K562 (cell line): ENCODE data around the gene SAV1. TPM values are rescaled to one million over a fixed set of nuclear protein-coding genes. Genes with fewer than 3 reads are reported as not detected.

Source experiments
- ATAC-seq: fragments of 200-7000 bp; cut with Tn5 transposase; 3 replicates; pipeline ENCODE4 v1.9.1; 2020; ENCODE audit warnings: moderate library complexity
- BruUV-seq: library from RNA; stranded (reverse); fragments of 400-500 nt; replicated peaks from 2 replicates; lab custom pipeline; 2021; lab: Mats Ljungman, UMichigan
- CTCF ChIA-PET: fragments of 300-600 bp; formaldehyde crosslinking; extraction: SDS; loops from one replicate; lab custom pipeline; 2021; ENCODE audit warnings: low intra/inter-chr PET ratio; lab: Yijun Ruan, JAX
- POLR2A ChIA-PET: fragments of 300-600, 350-650 bp; sonication (Branson Sonifier 250); formaldehyde crosslinking; extraction: SDS; loops from one replicate; lab custom pipeline; 2021; ENCODE audit warnings: antibody characterized with exemption, inconsistent platforms; lab: Yijun Ruan, JAX
- DNase-seq, 4 experiments: peaks; one replicate each; pipeline versions ENCODE4 v3.0.0 to v3.0.0-alpha.2; 2011 to 2018; ENCODE audit warnings: low spot score in 3 of 4, mixed read lengths in 3 of 4; ENCODE audit errors: extremely low read depth in 1 of 4
- FAIRE-seq: peaks from 2 replicates; lab custom pipeline; 2011; peaks lifted over from hg19 to GRCh38; lab: Jason Lieb, UNC
- H2AFZ ChIP-seq: 2 replicates; pipeline ENCODE4 v1.6.0; 2011; ENCODE audit warnings: low read depth, low read length, control low read depth, inconsistent platforms
- H3K27ac ChIP-seq: fragments of 200-600 bp; 3 replicates; pipeline ENCODE4 v1.8.0; 2011; ENCODE audit warnings: low read depth, mild to moderate bottlenecking, control low read depth, inconsistent platforms, low read length, moderate library complexity, mixed read lengths; ENCODE audit errors: extremely low read depth
- H3K27me3 ChIP-seq, 2 experiments: fragments of 300-600 bp in 1 of 2; 2 replicates in 1 of 2; 3 replicates in 1 of 2; pipeline versions ENCODE4 v1.6.0 to v1.8.0; 2011; ENCODE audit warnings: inconsistent platforms in 2 of 2, low read length in 2 of 2, mild to moderate bottlenecking in 1 of 2, mixed read lengths in 1 of 2, moderate library complexity in 1 of 2; ENCODE audit not compliant: control insufficient read depth in 2 of 2, insufficient read depth in 2 of 2
- H3K36me3 ChIP-seq: fragments of 300-600 bp; 3 replicates; pipeline ENCODE4 v1.8.0; 2011; ENCODE audit warnings: mild to moderate bottlenecking, low read length, inconsistent platforms; ENCODE audit not compliant: control insufficient read depth, insufficient read depth
- H3K4me1 ChIP-seq, 2 experiments: fragments of 200-600 bp in 1 of 2; replicated peaks in 1 of 2; 2 replicates in 1 of 2; 3 replicates in 1 of 2; pipeline versions ENCODE4 v1.5.1 to v1.8.0; 2011; ENCODE audit warnings: inconsistent platforms in 2 of 2, low read length in 2 of 2, mild to moderate bottlenecking in 1 of 2, mixed read lengths in 1 of 2, moderate library complexity in 1 of 2; ENCODE audit not compliant: control insufficient read depth in 2 of 2, insufficient read depth in 2 of 2
- H3K4me2 ChIP-seq: 2 replicates; pipeline ENCODE4 v1.6.1; 2011; ENCODE audit warnings: low read length, control low read depth, inconsistent platforms, mixed read lengths; ENCODE audit not compliant: insufficient read depth
- H3K4me3 ChIP-seq: fragments of 200-600 bp; sonication (generic), shearing (Covaris generic); 2 replicates; pipeline ENCODE4 v1.5.1; 2016; ENCODE audit warnings: control low read depth, inconsistent platforms
- H3K79me2 ChIP-seq: fragments of 200-600 bp; 3 replicates; pipeline ENCODE4 v1.8.0; 2011; ENCODE audit warnings: low read length, inconsistent platforms; ENCODE audit not compliant: control insufficient read depth, insufficient read depth
- H3K9ac ChIP-seq, 2 experiments: 2 replicates each; pipeline versions ENCODE4 v1.6.0 to v1.6.1; 2011; ENCODE audit warnings: low read depth in 2 of 2, low read length in 2 of 2, control low read depth in 1 of 2, inconsistent platforms in 1 of 2, mild to moderate bottlenecking in 1 of 2, mixed read lengths in 1 of 2; ENCODE audit not compliant: insufficient read depth in 1 of 2
- H3K9me1 ChIP-seq: one replicate; pipeline ENCODE4 v1.6.0; 2011; ENCODE audit warnings: inconsistent platforms, mild to moderate bottlenecking, low read length, moderate library complexity; ENCODE audit not compliant: control insufficient read depth, insufficient read depth
- H3K9me3 ChIP-seq: replicated peaks from 2 replicates; pipeline ENCODE4 v1.5.1; 2011; ENCODE audit warnings: low read depth, low read length, inconsistent platforms; ENCODE audit not compliant: control insufficient read depth, insufficient read depth
- H4K20me1 ChIP-seq: replicated peaks from 2 replicates; pipeline ENCODE4 v1.6.1; 2011; ENCODE audit warnings: low read length, inconsistent platforms, mixed read lengths; ENCODE audit not compliant: control insufficient read depth, insufficient read depth
- CREM ChIP-seq: IDR thresholded peaks from 2 replicates; pipeline ENCODE4 v1.6.1; 2014; ENCODE audit warnings: antibody characterized with exemption, low read depth
- DDX20 ChIP-seq: fragments of 450-650 bp; IDR thresholded peaks from 2 replicates; pipeline ENCODE4 v1.6.1; 2016; ENCODE audit warnings: missing genetic modification characterization, low read depth, mild to moderate bottlenecking, missing compliant biosample characterization, moderate library complexity
- FUS ChIP-seq: fragments of 200-400 bp; formaldehyde crosslinking; optimal IDR thresholded peaks from 2 replicates; pipeline ENCODE3; 2017; ENCODE audit warnings: low read depth, low read length
- HNRNPL ChIP-seq: fragments of 200-400 bp; formaldehyde crosslinking; IDR thresholded peaks from 2 replicates; pipeline ENCODE4 v1.6.1; 2017; ENCODE audit warnings: low read depth, mild to moderate bottlenecking, low read length
- MBD1 ChIP-seq: fragments of 250-450 bp; sonication (Bioruptor Pico); IDR thresholded peaks from 2 replicates; pipeline ENCODE4 v1.8.0; 2022; ENCODE audit warnings: inconsistent platforms
- NFYB ChIP-seq: IDR thresholded peaks from 2 replicates; pipeline ENCODE4 v1.6.1; 2011; ENCODE audit warnings: mild to moderate bottlenecking, moderate library complexity; ENCODE audit not compliant: insufficient read length; ENCODE audit errors: extremely low read depth
- POLR2H ChIP-seq: IDR thresholded peaks from 2 replicates; pipeline ENCODE4 v1.6.1; 2016; ENCODE audit warnings: missing genetic modification characterization, low read depth, mild to moderate bottlenecking, control low read depth, missing compliant biosample characterization, moderate library complexity
- RBM34 ChIP-seq: fragments of 200-400 bp; formaldehyde crosslinking; IDR thresholded peaks from 2 replicates; pipeline ENCODE4 v1.6.1; 2018; ENCODE audit warnings: low read length, borderline replicate concordance; ENCODE audit not compliant: insufficient read depth
- U2AF1 ChIP-seq: fragments of 200-400 bp; formaldehyde crosslinking; optimal IDR thresholded peaks from 2 replicates; pipeline ENCODE3; 2017; ENCODE audit warnings: mild to moderate bottlenecking, low read depth, low read length, moderate library complexity
- YBX1 ChIP-seq: fragments of 450-650 bp; IDR thresholded peaks from 2 replicates; pipeline ENCODE4 v1.7.1; 2016; ENCODE audit warnings: mild to moderate bottlenecking
- ZC3H8 ChIP-seq: fragments of 450-650 bp; IDR thresholded peaks from 2 replicates; pipeline ENCODE4 v1.6.1; 2017
- ZNF239 ChIP-seq: fragments of 250-450 bp; sonication (Bioruptor Pico); IDR thresholded peaks from 2 replicates; pipeline ENCODE4 v1.4.0; 2020; ENCODE audit warnings: mild to moderate bottlenecking
- ZNF384 ChIP-seq: IDR thresholded peaks from 2 replicates; pipeline ENCODE4 v1.6.1; 2012; ENCODE audit warnings: low read depth, low read length, improper control_type of control experiment
- ZNF778 ChIP-seq: fragments of 450-650 bp; formaldehyde crosslinking; IDR thresholded peaks from 2 replicates; pipeline ENCODE4 v1.4.0; 2020; ENCODE audit warnings: mild to moderate bottlenecking, moderate library complexity
- ZNF780A ChIP-seq: fragments of 250-450 bp; sonication (Bioruptor Pico); IDR thresholded peaks from 2 replicates; pipeline ENCODE4 v1.5.0; 2021; ENCODE audit warnings: mild to moderate bottlenecking
- WGBS: fragments of 100-300 bp; shearing (Covaris generic); methylation state at CpG from one replicate; pipeline ENCODE4 v1.1.6; 2016; ENCODE audit warnings: low coverage, mixed read lengths; ENCODE audit not compliant: insufficient coverage; ENCODE audit errors: missing lambda C conversion rate; 5-methylcytosine and 5-hydroxymethylcytosine counted together
- in situ Hi-C: fragments of 300-500 bp; cut with MboI; formaldehyde crosslinking; loops from 4 replicates; pipeline ENCODE4 v1.15.0; 2018; ENCODE audit warnings: inconsistent platforms, mixed read lengths
- intact Hi-C: fragments of 100-400 bp; cut with micrococcal nuclease; formaldehyde crosslinking; loops from 2 replicates; pipeline ENCODE4 v1.14.2; 2022
- polyA plus RNA-seq, 8 experiments: library from polyadenylated mRNA; depleted of rRNA in 4 of 8; stranded (reverse) in 5 of 8; unstranded in 3 of 8; fragments of >200 nt; fragmentation: Nextera tagmentation in 2 of 8; fragmentation: Illumina TruSeq in 1 of 8; extraction: Ambion mirVana in 2 of 8; extraction: Trizol in 1 of 8; gene quantifications; 2 replicates each; pipeline versions ENCODE4 v1.2.1 to v1.2.3, GENCODE V29; 2011 to 2014; ENCODE audit warnings: inconsistent platforms in 1 of 8, missing spikeins in 1 of 8
- total RNA-seq, 7 experiments: library from RNA; depleted of rRNA in 6 of 7; stranded (reverse); fragments of >200 nt in 6 of 7; fragmentation: Illumina TruSeq in 2 of 7; extraction: Trizol in 2 of 7; gene quantifications; 2 replicates each; pipeline versions ENCODE4 v1.2.1 to v1.2.3, GENCODE V29; 2011 to 2021; ENCODE audit warnings: low replicate concordance in 1 of 7
- TF ChIP-seq, protein P1 (sequence below): fragments of 250-450 bp; sonication (Bioruptor Pico); IDR thresholded peaks from 2 replicates; pipeline ENCODE4 v1.9.0; 2021; ENCODE audit warnings: mild to moderate bottlenecking, inconsistent platforms
- TF ChIP-seq, protein P2 (sequence below): sonication (generic); formaldehyde crosslinking; IDR thresholded peaks from 2 replicates; pipeline ENCODE4 v1.8.0; 2022; ENCODE audit warnings: mild to moderate bottlenecking, low read depth, missing genetic modification reagents
- TF ChIP-seq, protein P3 (sequence below): fragments of 450-650 bp; IDR thresholded peaks from 2 replicates; pipeline ENCODE4 v1.6.1; 2016

Gene SAV1
- total and polyA plus RNA-seq, 9 of the 15 experiments (the other 6 are each of a cell fraction or from before 2014, with no cell fraction given) = 6.5 to 18.1 (median 16.1) TPM

DNA sequence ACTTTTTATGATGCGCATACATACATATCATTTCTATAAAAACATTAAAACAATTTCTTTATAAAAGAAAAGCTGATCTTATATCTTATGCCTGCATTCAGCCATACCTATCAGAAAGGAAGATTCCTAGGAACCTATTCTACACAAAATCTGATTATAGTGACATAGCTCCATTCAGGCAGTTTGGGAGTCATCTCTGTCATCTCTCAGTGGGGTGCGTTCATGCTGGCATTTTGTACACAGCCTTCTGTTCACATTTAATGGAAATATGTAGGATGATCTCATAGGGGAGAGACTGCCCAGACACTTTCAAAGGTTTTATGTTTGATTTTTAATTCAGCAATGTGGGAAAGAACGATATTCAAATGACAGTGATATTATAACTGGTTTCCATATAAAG is 55.3 kb downstream of the SAV1 start:
- no peak for ATAC-seq
- H3K9ac ChIP-seq = no peak overlapping the region
- ChIA-PET POLR2A (no interaction called here), CTCF (no interaction called here)
- WGBS = 14% methylated on average over 3 of the region's 3 CpGs
- H2AFZ ChIP-seq = no peak overlapping the region
- no peak for FAIRE-seq
- H3K9me1 ChIP-seq = no peaks in the 10 kb centered on the region
- no peaks in the 10 kb centered on the region for H3K4me1 ChIP-seq
- H3K4me3 ChIP-seq = no peak overlapping the region
- no peak overlapping the region for H3K27ac ChIP-seq
- no TSS peak for BruUV-seq
- no peak overlapping the region for H3K4me2 ChIP-seq
- H3K27me3 ChIP-seq = peaks cover 0 to 3% of the 10 kb centered on the region in 2 experiments; a peak in 3 of 5 replicates
- H3K9me3 ChIP-seq = no peaks in the 10 kb centered on the region
- no peaks in the 10 kb centered on the region for H3K79me2 ChIP-seq
- in situ Hi-C loops (no loop called here), intact Hi-C loops (no loop called here)
- H4K20me1 ChIP-seq = no peaks in the 10 kb centered on the region
- DNase-seq = no peak
- no peak for TF ChIP-seq POLR2H
- no peak for TF ChIP-seq DDX20 (tag)
- TF ChIP-seq ZNF384 = no peak
- no peak for TF ChIP-seq FUS
- TF ChIP-seq ZC3H8 = no peak
- no peak for TF ChIP-seq U2AF1
- TF ChIP-seq MBD1 = no peak
- TF ChIP-seq ZNF239 (CRISPR knock-in tag) = no peak
- no peak for TF ChIP-seq HNRNPL
- TF ChIP-seq, protein P1, sequence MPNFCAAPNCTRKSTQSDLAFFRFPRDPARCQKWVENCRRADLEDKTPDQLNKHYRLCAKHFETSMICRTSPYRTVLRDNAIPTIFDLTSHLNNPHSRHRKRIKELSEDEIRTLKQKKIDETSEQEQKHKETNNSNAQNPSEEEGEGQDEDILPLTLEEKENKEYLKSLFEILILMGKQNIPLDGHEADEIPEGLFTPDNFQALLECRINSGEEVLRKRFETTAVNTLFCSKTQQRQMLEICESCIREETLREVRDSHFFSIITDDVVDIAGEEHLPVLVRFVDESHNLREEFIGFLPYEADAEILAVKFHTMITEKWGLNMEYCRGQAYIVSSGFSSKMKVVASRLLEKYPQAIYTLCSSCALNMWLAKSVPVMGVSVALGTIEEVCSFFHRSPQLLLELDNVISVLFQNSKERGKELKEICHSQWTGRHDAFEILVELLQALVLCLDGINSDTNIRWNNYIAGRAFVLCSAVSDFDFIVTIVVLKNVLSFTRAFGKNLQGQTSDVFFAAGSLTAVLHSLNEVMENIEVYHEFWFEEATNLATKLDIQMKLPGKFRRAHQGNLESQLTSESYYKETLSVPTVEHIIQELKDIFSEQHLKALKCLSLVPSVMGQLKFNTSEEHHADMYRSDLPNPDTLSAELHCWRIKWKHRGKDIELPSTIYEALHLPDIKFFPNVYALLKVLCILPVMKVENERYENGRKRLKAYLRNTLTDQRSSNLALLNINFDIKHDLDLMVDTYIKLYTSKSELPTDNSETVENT (CRISPR knock-in tag) = no peak
- TF ChIP-seq, protein P2, sequence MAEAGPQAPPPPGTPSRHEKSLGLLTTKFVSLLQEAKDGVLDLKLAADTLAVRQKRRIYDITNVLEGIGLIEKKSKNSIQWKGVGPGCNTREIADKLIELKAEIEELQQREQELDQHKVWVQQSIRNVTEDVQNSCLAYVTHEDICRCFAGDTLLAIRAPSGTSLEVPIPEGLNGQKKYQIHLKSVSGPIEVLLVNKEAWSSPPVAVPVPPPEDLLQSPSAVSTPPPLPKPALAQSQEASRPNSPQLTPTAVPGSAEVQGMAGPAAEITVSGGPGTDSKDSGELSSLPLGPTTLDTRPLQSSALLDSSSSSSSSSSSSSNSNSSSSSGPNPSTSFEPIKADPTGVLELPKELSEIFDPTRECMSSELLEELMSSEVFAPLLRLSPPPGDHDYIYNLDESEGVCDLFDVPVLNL = no peak
- no peak for TF ChIP-seq ZNF780A (CRISPR knock-in tag)
- TF ChIP-seq NFYB = no peak
- TF ChIP-seq YBX1 = no peak
- no peak for TF ChIP-seq ZNF778
- TF ChIP-seq CREM = no peak
- TF ChIP-seq RBM34 = no peak
- TF ChIP-seq, protein P3, sequence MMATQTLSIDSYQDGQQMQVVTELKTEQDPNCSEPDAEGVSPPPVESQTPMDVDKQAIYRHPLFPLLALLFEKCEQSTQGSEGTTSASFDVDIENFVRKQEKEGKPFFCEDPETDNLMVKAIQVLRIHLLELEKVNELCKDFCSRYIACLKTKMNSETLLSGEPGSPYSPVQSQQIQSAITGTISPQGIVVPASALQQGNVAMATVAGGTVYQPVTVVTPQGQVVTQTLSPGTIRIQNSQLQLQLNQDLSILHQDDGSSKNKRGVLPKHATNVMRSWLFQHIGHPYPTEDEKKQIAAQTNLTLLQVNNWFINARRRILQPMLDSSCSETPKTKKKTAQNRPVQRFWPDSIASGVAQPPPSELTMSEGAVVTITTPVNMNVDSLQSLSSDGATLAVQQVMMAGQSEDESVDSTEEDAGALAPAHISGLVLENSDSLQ = no peak
- no peaks in the 10 kb centered on the region for H3K36me3 ChIP-seq
